ENCODE data around the gene RDH11.
"Not testable (repeated sequence)": the region's sequence is repeated elsewhere in the genome, so short reads cannot be mapped to it uniquely, and the experiment has no call there.

The RDH11 gene

GRCh38 chr14:67719866-67720265, 24.3 kb upstream of the RDH11 start:
- no peak for FAIRE-seq
- TF ChIP-seq CTCF (IDR thresholded peaks at IDR 0.05; ENCODE audit: insufficient read depth, missing control alignments): no peak
- DNase-seq (ENCODE audit: insufficient read length, low spot score): no peak

GRCh38 chr14:67719385-67719784, 23.8 kb upstream of the RDH11 start:
- not testable (repeated sequence) for FAIRE-seq; DNase-seq (ENCODE audit: insufficient read length, low spot score)

DNA sequence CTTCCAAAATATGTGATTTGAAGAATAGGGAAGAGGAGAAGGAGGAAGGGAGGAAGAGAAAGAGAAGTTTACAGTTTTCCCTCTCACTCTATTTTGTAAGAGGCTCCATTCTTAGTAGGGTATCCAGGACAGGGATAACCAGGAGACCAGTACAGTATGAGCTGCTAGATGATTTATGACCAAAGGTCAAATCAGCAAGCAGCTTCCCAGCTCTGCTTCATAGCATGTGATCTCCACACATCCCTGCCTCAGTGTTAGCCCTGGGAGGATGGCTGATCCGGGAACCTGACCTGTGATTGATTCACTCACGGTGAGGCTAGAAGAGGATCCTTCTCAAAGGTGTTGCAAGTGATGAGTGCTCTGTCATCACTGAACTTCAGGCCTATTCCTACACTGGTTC, 22.7 kb upstream of the RDH11 start:
- TF ChIP-seq CTCF (IDR thresholded peaks at IDR 0.05; ENCODE audit: insufficient read depth, missing control alignments): no peak
- DNase-seq (ENCODE audit: insufficient read length, low spot score) (no peak), FAIRE-seq (no peak)

- FAIRE-seq (no peak), DNase-seq (ENCODE audit: insufficient read length, low spot score) (no peak)
- no peak for TF ChIP-seq CTCF (IDR thresholded peaks at IDR 0.05; ENCODE audit: insufficient read depth, missing control alignments)
Measured at GRCh38 chr14:67717048-67717447, 21.5 kb upstream of the RDH11 start.

GRCh38 chr14:67710209-67710608, 14.6 kb upstream of the RDH11 start:
- no peak for FAIRE-seq
- no peak for DNase-seq (ENCODE audit: insufficient read length, low spot score)
- no peak for TF ChIP-seq CTCF (IDR thresholded peaks at IDR 0.05; ENCODE audit: insufficient read depth, missing control alignments)

DNA sequence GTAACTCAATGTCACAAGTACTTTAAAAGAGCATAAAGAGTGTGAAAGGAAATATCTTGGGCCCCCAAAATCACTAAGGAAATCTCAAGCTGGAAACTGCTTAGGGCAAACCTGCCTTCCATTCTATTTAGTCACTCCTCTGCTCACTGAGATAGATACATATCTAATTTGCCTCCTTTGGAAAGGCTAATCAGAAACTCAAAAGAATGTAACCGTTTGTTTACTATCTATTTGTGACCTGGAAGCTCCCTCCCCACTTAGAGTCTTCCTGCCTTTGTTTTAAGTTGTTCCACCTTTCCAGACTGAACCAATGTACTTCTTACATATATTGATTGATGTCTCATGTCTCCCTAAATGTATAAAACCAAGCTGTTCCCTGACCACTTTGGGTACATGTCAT, 14.2 kb upstream of the RDH11 start:
- DNase-seq (ENCODE audit: insufficient read length, low spot score); FAIRE-seq: not testable (repeated sequence)

GRCh38 chr14:67709346-67709745, 13.8 kb upstream of the RDH11 start:
- not testable (repeated sequence) for FAIRE-seq; DNase-seq (ENCODE audit: insufficient read length, low spot score)

GRCh38 chr14:67705211-67705610, 9.6 kb upstream of the RDH11 start:
- TF ChIP-seq CTCF (IDR thresholded peaks at IDR 0.05; ENCODE audit: insufficient read depth, missing control alignments): no peak
- DNase-seq (ENCODE audit: insufficient read length, low spot score): no peak

DNA sequence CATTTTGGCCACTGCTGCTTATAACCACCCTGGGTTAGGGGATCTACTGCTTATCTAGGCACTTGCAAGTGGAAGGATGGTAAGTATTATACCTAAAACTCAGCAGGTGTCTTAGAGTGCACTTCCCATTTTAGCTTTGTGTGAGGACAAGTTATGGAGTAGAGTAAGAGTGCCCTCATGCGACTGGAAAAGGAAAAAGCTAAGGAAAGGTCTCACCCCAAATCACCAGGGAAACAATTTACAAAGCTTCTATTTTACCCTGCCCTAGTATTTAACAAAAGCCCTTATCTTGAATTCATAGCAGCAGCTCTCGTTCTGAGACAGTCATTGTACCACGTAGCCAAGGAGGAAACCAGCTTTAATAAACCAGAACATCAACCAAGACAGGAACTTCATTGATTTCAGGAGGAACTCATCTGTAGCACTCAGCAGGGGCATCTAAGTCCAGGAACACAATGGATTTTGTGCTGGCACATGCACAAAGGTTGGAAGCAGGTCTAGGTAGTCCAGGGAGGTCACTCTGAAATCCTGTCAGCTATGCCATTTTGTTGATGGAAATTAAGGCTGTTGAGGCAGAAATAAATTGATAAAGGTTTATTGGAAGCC, 9.0 kb upstream of the RDH11 start:
- TF ChIP-seq CTCF (IDR thresholded peaks at IDR 0.05; ENCODE audit: insufficient read depth, missing control alignments): peak; percentile 81
- DNase-seq (ENCODE audit: insufficient read length, low spot score) (no peak), FAIRE-seq (no peak)

More at GRCh38 chr14:67705211-67705610, 9.6 kb upstream of the RDH11 start:
- no peak for FAIRE-seq
